Stimulated activated CD4-positive, alpha-beta T cell treated with anti-CD3 and anti-CD28 coated beads, Interleukin-4, amount 100 ng/mL, for 24 hours (primary cell): ENCODE results near the gene SECISBP2L.

Experiments used
- DNase-seq: peaks from one replicate; pipeline ENCODE4 v3.0.0-alpha.2; 2020

SECISBP2L gene

GRCh38 chr15:49059491-49059890, 13.2 kb upstream of the SECISBP2L start:
- DNase-seq = no peak

- DNase-seq = no peak
Observed at GRCh38 chr15:49058559-49058958, 12.3 kb upstream of the SECISBP2L start.

GRCh38 chr15:49055630-49056029, 9.4 kb upstream of the SECISBP2L start:
- DNase-seq = no peak

GRCh38 chr15:49052662-49053061, 6.4 kb upstream of the SECISBP2L start:
- no peak for DNase-seq

GRCh38 chr15:49047456-49047855, 1.2 kb upstream of the SECISBP2L start:
- no peak for DNase-seq

- no peak for DNase-seq
Observed at GRCh38 chr15:49045751-49046219, 461 bp downstream of the SECISBP2L start.

- DNase-seq = no peak
Observed at GRCh38 chr15:49044766-49045606, 1.3 kb downstream of the SECISBP2L start.

GRCh38 chr15:49044002-49044401, 2.2 kb downstream of the SECISBP2L start:
- no peak for DNase-seq

GRCh38 chr15:49042165-49042564, 4.1 kb downstream of the SECISBP2L start:
- DNase-seq = no peak

- no peak for DNase-seq
Observed at GRCh38 chr15:49041426-49041825, 4.8 kb downstream of the SECISBP2L start.

GRCh38 chr15:49040151-49040550, 6.1 kb downstream of the SECISBP2L start:
- DNase-seq = no peak

- DNase-seq = no peak
Observed at GRCh38 chr15:49038382-49038781, 7.9 kb downstream of the SECISBP2L start.

GRCh38 chr15:49037546-49037940, 8.7 kb downstream of the SECISBP2L start:
- DNase-seq = no peak

- DNase-seq = no peak
Observed at GRCh38 chr15:49036650-49037545, 9.3 kb downstream of the SECISBP2L start.

- no peak for DNase-seq
Observed at GRCh38 chr15:49035825-49036224, 10.4 kb downstream of the SECISBP2L start.

- no peak for DNase-seq
Observed at GRCh38 chr15:49032601-49033145, 13.6 kb downstream of the SECISBP2L start.

- no peak for DNase-seq
Observed at GRCh38 chr15:49031804-49032203, 14.4 kb downstream of the SECISBP2L start.

- no peak for DNase-seq
Observed at GRCh38 chr15:49026700-49027099, 19.5 kb downstream of the SECISBP2L start.

- DNase-seq = no peak
Observed at GRCh38 chr15:49024840-49025239, 21.4 kb downstream of the SECISBP2L start.

GRCh38 chr15:49023354-49023753, 22.9 kb downstream of the SECISBP2L start:
- no peak for DNase-seq

- no peak for DNase-seq
Observed at GRCh38 chr15:49015896-49016295, 30.4 kb downstream of the SECISBP2L start.

- no peak for DNase-seq
Observed at GRCh38 chr15:48999314-48999713, 46.9 kb downstream of the SECISBP2L start.

- no peak for DNase-seq
Observed at GRCh38 chr15:48996276-48996675, 50.0 kb downstream of the SECISBP2L start.
